ENCODE measurements around the gene TICAM2. TPM values are rescaled to one million over a fixed set of nuclear protein-coding genes. Genes with fewer than 3 reads are reported as not detected.
A peak's percentile ranks its signal among the peaks of the same experiment; 100 is the strongest.
"Not testable (repeated sequence)": the region's sequence is repeated elsewhere in the genome, so short reads cannot be mapped to it uniquely, and the experiment has no call there.

TICAM2 gene, protein sequence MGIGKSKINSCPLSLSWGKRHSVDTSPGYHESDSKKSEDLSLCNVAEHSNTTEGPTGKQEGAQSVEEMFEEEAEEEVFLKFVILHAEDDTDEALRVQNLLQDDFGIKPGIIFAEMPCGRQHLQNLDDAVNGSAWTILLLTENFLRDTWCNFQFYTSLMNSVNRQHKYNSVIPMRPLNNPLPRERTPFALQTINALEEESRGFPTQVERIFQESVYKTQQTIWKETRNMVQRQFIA
- total RNA-seq (1 to 10 TPM in 1 of 2 experiments, not detected in 1; 1.5 TPM), polyA plus RNA-seq (not detected), total RNA-seq (0 to 0.22 (median 0.16) reads per million in 6 experiments)

DNA sequence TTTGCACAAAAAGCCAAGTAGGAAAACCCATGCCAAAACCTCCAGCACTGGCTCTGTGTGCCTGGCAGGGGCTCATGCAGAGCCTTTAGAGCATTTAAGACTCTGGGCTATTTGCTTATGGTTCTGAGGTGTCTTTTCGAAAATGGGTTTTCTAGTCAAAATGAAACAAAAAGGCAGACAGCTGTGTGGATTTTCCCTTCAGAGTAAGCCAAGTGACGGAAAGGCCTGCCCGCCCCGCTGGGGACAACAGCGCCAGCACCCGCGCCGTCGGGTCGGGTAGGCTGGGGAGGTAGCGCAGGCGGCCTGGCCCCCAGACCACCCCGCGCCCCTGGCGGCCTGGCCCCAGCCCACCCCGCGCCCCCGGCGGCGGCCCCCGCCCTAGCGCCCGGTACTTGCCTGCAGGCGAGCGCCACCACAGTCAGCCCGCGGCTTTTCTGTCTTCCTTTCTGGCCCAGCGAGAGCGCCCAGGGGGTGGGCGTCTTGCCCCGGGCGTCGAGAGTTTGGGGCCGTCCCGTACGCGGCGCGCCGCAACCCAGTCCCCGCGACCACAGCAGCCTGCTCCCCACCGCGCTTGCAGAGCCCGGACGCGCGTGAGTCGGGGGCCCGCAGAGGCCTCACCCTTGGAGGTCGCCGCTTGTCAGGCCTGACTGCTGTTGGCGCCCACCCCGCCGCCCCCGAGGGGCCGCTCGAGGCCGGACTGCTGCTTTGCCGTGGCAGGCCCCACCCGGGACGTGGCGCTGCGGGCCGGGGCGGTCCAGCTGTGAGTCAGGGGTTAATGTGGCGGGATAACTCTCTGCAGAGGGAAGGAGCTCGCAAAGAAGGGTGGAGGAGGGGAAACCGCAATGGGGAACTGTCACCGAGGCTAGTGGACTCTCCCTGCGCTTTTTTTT is at the start of gene TICAM2:
Gene TICAM2 (minus strand): TSS at position 779 of the 890 bp plus-strand sequence. CDS start 21,223 bp downstream, outside the sequence.
- peaks cover 13 to 35% (median 29%) of the 10 kb centered on the region in 4 donors for H3K4me1 Mint-ChIP-seq
- peak within 1 kb of the TSS; percentile 82 to 90 (median 86) for H3K27ac Mint-ChIP-seq
- DNase-seq (peak; percentile 28 to 79 (median 58)), ATAC-seq (peak; percentile 83 to 90)
- POLR2A ChIA-PET: interaction anchor here (1.1 to 1.3 kb wide), 4 partner anchors 22 to 483 kb away, joined by 3 to 5 read pairs (median 4); partner anchors contain the start of genes AP3S1, ATG12, COMMD10 and TMED7
- H3K9me3 Mint-ChIP-seq: no peaks in the 10 kb centered on the region
- no peaks in the 10 kb centered on the region for H3K27me3 Mint-ChIP-seq
- H3K36me3 Mint-ChIP-seq: peaks cover 0 to 7% (median 0%) of the 10 kb centered on the region in 3 donors
- peak within 1 kb of the TSS; percentile 66 to 87 (median 80) for H3K4me3 Mint-ChIP-seq

DNA sequence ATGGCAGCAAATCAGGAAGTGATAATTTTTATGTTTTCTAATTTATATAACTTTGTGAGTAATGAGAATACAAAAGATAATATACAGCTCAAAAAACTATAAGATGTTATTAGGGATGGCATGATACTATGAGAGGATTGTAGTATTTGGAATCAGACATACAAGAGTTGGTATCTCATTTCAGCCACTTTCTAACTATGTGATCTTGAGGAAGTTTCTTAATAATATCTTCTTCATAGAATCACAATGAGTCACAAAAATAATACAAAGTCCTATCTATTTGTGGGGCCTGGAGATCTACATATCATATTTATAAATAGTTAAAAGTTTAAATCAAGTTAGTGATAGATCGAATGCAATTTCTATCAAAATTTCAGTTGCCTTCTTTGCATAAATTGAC is 47.3 kb upstream of the TICAM2 start:
- Mint-ChIP-seq H3K27ac (no peak overlapping the region), H3K36me3 (no peaks in the 10 kb centered on the region), H3K4me3 (no peak overlapping the region), H3K27me3 (peaks cover 4 to 14% (median 8%) of the 10 kb centered on the region in 5 donors), H3K4me1 (no peaks in the 10 kb centered on the region), H3K9me3 (no peaks in the 10 kb centered on the region)
- POLR2A ChIA-PET: interaction anchor here (0.6 kb wide), 1 partner anchor 211 kb away, joined by 5 read pairs; no protein-coding TSS in a partner anchor
- no peak for ATAC-seq
- no peak for DNase-seq

DNA sequence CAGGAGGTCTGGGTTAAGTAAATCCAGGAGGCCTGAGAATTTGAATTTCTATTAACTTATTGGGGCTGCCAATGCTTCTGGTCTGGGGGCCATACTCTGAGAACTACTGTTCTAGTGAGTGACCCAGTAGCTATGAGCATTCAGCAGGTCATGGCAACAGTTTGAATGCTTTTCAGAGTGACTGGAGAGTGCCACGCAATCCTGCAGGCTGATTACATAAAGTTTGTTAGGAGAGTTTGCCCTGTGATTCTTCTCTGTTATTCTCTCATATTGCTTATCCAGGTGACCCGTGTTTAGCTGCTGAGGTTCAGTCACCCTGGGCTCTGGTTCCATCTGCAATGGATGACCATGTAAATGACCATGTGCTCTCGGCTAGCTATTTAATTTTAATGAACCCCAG is 45.8 kb upstream of the TICAM2 start:
- Mint-ChIP-seq H3K36me3 (no peaks in the 10 kb centered on the region), H3K4me3 (no peak overlapping the region), H3K4me1 (no peaks in the 10 kb centered on the region), H3K9me3 (no peaks in the 10 kb centered on the region), H3K27ac (no peak overlapping the region), H3K27me3 (peaks cover 9 to 20% (median 15%) of the 10 kb centered on the region in 5 donors)
- DNase-seq (no peak), ATAC-seq (no peak)
- POLR2A ChIA-PET: no interaction called here

DNA sequence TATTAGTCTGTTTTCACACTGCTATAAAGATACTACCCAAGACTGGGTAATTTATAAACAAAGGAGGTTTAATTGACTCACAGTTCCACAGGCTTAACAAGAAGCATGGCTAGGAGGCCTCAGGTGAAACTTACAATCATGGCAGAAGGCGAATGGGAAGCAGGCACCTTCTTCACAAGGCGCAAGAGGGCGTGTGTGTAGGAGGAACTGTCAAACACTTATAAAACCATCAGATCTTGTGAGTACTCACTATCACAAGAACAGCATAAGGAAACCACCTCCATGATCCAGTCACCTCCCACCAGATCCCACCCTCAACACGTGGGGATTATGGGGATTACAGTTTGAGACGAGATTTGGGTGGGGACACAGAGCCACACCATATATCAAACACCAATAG is 43.1 kb upstream of the TICAM2 start:
- H3K27me3 Mint-ChIP-seq: peaks cover 8 to 23% (median 14%) of the 10 kb centered on the region in 5 donors
- H3K4me1 Mint-ChIP-seq, H3K9me3 Mint-ChIP-seq, DNase-seq, H3K36me3 Mint-ChIP-seq, ATAC-seq, H3K4me3 Mint-ChIP-seq, H3K27ac Mint-ChIP-seq, POLR2A ChIA-PET: not testable (repeated sequence)

DNA sequence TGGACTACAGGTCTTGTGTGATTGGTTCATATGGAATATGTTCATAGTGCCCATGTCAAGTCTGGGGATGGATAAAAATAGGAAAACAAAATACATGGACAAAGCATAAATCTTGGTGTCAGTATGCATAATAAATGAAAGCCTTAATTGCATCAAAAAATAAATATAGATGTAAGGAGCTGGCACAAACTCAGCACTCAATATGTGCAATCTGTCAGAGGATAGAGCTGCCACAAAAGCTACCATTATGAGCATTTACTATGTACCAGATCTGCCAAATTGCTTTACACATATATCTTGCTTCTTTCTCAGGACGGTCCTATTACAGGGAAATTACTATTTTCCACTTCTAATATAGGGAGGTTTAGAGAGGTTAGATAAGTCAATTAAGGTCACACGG is 41.8 kb upstream of the TICAM2 start:
- no peaks in the 10 kb centered on the region for H3K4me1 Mint-ChIP-seq

DNA sequence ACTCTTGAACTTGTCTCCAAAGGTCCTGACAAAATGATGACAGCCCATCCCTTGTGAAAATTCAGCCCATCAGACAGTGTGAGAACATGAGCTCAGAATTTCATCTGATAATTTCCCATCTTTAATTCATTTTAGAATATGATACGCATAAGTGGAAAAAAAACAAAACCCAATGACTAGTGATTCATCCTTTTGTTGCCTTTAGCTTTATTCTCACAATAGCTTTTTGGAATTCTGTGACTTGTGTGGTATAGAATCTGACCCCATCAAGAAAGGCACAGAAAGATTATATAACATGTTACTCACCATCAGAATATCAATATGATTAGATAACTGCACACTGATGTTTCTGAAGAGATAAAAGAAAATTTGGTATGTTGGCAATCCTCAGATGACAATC is 39.7 kb upstream of the TICAM2 start:
- no peaks in the 10 kb centered on the region for H3K4me1 Mint-ChIP-seq
- peaks cover 4 to 23% (median 11%) of the 10 kb centered on the region in 5 donors for H3K27me3 Mint-ChIP-seq
- no peaks in the 10 kb centered on the region for H3K9me3 Mint-ChIP-seq

More for the DNA sequence above, 41.8 kb upstream of the TICAM2 start:
- DNase-seq (no peak), ATAC-seq (no peak)
- POLR2A ChIA-PET: no interaction called here
- H3K4me3 Mint-ChIP-seq: no peak overlapping the region
- H3K9me3 Mint-ChIP-seq: no peaks in the 10 kb centered on the region
- H3K36me3 Mint-ChIP-seq: no peaks in the 10 kb centered on the region
- H3K27me3 Mint-ChIP-seq: peaks cover 6 to 23% (median 11%) of the 10 kb centered on the region in 5 donors
- no peak overlapping the region for H3K27ac Mint-ChIP-seq

DNA sequence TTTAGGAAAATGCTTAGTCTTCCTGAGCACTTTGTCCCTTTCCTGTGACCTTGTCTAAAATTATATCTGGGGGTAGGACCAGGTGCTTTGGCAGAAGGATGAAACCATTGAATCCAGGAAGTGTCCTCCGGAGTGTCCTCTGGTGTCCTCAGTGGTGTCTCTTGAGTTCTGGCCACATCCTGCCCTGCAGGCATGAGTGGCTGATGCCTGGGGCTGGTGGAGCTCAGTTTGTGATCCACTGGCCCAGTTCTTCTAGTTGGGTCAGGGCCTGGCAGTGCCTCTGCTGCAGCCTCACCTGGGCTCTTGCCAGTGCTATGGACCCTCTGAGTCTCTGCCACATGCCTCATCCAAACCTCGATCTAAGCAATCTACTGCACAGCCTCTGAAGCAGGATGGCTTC is 38.0 kb upstream of the TICAM2 start:
- Mint-ChIP-seq H3K4me1 (no peaks in the 10 kb centered on the region), H3K9me3 (no peaks in the 10 kb centered on the region), H3K27me3 (peaks cover 5 to 22% (median 10%) of the 10 kb centered on the region in 5 donors), H3K27ac (peak overlapping the region in 2 of 10 donors; percentile 26 to 50), H3K36me3 (no peaks in the 10 kb centered on the region), H3K4me3 (no peak overlapping the region)
- ATAC-seq (no peak), DNase-seq (no peak)
- POLR2A ChIA-PET: no interaction called here

More for the DNA sequence above, 39.7 kb upstream of the TICAM2 start:
- Mint-ChIP-seq H3K4me3 (no peak overlapping the region), H3K27ac (no peak overlapping the region), H3K36me3 (no peaks in the 10 kb centered on the region)
- ATAC-seq (no peak), DNase-seq (no peak)
- POLR2A ChIA-PET: no interaction called here

DNA sequence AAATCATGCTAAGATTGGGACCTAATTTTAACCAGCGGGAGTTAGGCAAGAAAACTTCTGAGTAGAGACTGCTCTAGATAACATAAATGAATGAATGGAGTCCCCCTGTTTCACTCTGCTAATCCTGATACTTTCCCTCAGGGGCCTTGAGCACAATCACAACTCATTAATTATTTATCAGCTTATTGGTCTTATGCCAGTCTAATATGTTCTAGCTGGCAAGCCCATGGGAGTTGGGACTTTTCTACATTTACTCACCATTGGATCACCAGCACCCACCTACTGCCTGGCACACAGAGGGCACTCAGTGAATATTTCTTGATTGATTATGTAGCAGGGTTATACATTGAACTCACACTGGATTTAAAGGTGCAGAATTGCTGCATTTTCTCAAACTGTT is 37.1 kb upstream of the TICAM2 start:
- no peak for ATAC-seq
- Mint-ChIP-seq H3K36me3 (no peaks in the 10 kb centered on the region), H3K4me1 (peaks cover 0 to 4% (median 1%) of the 10 kb centered on the region in 4 donors), H3K27ac (no peak overlapping the region), H3K27me3 (peaks cover 2 to 13% (median 8%) of the 10 kb centered on the region in 5 donors), H3K9me3 (no peaks in the 10 kb centered on the region), H3K4me3 (no peak overlapping the region)
- no peak for DNase-seq
- POLR2A ChIA-PET: no interaction called here

DNA sequence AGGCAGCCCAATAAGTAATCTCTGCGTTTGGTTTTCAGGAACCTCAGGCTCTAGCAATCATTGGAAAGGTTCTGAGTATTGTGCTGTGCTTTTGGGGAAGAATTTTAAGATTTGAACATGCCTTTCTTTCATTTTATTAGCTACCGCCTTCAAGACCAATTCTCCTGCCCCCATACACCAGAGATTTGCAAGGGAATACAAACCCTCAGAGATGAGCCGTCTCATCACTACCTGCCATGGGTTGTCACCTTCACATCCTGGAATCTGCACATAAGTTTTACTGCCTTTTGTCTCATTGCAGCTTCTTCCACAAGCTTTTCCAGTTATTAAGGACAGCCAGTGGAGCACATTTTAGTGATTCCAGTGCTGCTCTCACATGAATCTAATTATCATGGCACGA is 35.2 kb upstream of the TICAM2 start:
- Mint-ChIP-seq H3K4me3 (no peak overlapping the region), H3K4me1 (peaks cover 0 to 14% (median 4%) of the 10 kb centered on the region in 4 donors), H3K27me3 (peaks cover 0 to 7% (median 2%) of the 10 kb centered on the region in 5 donors), H3K27ac (no peak overlapping the region), H3K9me3 (no peaks in the 10 kb centered on the region), H3K36me3 (no peaks in the 10 kb centered on the region)
- no peak for DNase-seq
- ATAC-seq: no peak
- POLR2A ChIA-PET: no interaction called here

DNA sequence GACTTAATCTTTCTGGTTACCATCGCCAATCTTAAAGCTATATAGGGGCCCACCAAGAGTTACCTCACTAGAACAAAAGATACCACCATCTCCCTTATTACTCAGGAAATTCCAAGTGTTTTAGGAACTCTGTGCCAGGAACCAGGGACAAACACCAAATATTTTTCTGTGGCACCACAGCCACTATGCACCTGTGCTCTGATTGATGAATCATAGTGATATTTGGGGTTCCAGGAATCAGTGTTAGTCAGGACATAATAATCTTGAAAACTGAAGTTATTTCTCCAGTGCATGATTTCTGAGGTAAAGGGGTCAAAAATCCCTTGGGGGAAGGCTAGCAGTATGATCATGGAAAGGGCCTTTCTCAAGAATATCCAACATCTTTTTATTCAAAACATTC is 33.7 kb upstream of the TICAM2 start:
- POLR2A ChIA-PET: no interaction called here
- peaks cover 0 to 7% (median 1%) of the 10 kb centered on the region in 5 donors for H3K27me3 Mint-ChIP-seq

DNA sequence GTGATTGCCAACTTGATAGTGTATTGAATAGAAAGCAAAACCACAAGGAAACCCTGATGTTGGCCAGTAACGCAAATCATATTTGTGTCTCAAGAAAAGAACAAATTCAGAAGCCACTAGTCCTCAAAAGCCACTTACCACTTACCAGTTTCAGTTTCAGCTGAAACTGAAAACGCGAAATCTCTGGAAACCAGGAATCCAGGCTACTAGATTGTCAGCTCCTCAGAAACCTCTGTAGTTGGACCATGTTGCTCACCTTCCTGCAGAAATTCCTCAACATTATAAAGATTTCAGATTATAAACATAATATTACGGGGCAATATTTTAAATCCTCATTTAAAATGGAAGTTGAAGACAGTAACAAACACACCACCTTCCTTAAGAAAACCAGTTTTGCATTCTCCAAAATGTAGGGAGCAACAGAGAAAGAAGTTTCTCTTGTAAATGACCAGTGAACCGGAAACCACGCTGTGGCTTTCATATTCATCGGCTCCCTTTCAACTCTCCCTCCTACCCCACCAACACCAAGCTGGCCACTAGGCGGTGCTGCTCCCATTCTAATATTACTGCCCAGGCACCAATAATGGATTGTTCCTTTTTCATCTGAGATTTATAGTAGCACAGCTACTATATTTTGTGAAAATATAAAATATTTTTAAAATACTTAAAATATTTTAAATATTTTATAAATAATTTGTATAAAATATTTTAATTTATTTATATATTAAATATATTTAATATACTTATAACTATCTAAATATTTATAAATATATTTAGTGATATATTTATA is 32.3 kb upstream of the TICAM2 start:
- peak overlapping the region; percentile 51 to 83 (median 74) for H3K4me3 Mint-ChIP-seq
- POLR2A ChIA-PET: interaction anchor here (0.9 to 1.3 kb wide), 2 partner anchors 8 to 206 kb away, joined by 3 read pairs; partner anchors contain the start of gene TMED7
- peaks cover 0 to 14% (median 4%) of the 10 kb centered on the region in 4 donors for H3K4me1 Mint-ChIP-seq
- no peaks in the 10 kb centered on the region for H3K9me3 Mint-ChIP-seq
- H3K27ac Mint-ChIP-seq: peak overlapping the region in 8 of 10 donors; percentile 1 to 80 (median 66)
- DNase-seq (peak; percentile 58 to 86 (median 72)), ATAC-seq (peak; percentile 93 to 99)
- H3K36me3 Mint-ChIP-seq: no peaks in the 10 kb centered on the region
- peaks cover 0 to 2% (median 0%) of the 10 kb centered on the region in 5 donors for H3K27me3 Mint-ChIP-seq

More for the DNA sequence above, 33.7 kb upstream of the TICAM2 start:
- H3K4me1 Mint-ChIP-seq: peaks cover 0 to 14% (median 4%) of the 10 kb centered on the region in 4 donors
- no peaks in the 10 kb centered on the region for H3K36me3 Mint-ChIP-seq
- no peak for DNase-seq
- H3K4me3 Mint-ChIP-seq: no peak overlapping the region
- no peak overlapping the region for H3K27ac Mint-ChIP-seq
- ATAC-seq: no peak
- no peaks in the 10 kb centered on the region for H3K9me3 Mint-ChIP-seq

DNA sequence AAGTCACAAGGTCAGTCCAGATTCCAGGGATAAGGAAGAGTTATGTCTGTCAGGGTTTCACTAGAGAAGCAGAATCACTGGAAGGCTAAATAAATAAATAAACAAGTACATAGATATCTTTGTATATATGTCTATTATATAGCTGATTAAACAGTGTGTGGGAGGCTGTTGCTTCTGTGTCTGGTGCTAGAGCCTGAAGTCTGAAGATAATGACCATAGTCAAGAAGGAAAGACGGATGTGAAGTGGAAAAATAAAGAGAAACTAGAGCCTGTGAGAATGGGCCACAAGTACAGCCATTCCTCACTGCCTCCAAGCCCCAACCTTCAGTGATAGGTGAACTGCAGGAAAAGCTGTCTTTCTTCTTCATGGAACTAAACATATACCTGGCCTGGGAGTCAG is 27.6 kb upstream of the TICAM2 start:
- ATAC-seq: no peak
- Mint-ChIP-seq H3K27me3 (peaks cover 0 to 1% (median 0%) of the 10 kb centered on the region in 5 donors), H3K36me3 (no peaks in the 10 kb centered on the region), H3K27ac (peak overlapping the region in 1 of 10 donors; percentile 26), H3K4me1 (peaks cover 6 to 26% (median 11%) of the 10 kb centered on the region in 4 donors), H3K9me3 (no peaks in the 10 kb centered on the region), H3K4me3 (no peak overlapping the region)
- no peak for DNase-seq
- POLR2A ChIA-PET: no interaction called here
